GM19035 (cell line): ENCODE data around the gene ZDHHC23.

Experiments used
- ATAC-seq: cut with Tn5 transposase; IDR thresholded peaks from one replicate; pipeline ENCODE4 v1.9.1; 2021; ENCODE audit not compliant: unreplicated experiment

ZDHHC23 gene, protein sequence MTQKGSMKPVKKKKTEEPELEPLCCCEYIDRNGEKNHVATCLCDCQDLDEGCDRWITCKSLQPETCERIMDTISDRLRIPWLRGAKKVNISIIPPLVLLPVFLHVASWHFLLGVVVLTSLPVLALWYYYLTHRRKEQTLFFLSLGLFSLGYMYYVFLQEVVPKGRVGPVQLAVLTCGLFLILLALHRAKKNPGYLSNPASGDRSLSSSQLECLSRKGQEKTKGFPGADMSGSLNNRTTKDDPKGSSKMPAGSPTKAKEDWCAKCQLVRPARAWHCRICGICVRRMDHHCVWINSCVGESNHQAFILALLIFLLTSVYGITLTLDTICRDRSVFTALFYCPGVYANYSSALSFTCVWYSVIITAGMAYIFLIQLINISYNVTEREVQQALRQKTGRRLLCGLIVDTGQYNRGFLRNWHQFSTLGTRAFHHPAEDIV

GRCh38 chr3:113947372-113948014 is at the start of gene ZDHHC23:
Gene ZDHHC23, plus strand, starts transcription at chr3:113948013. Its CDS starts 790 bp downstream, at chr3:113948803.
- peak; percentile 83 for ATAC-seq

GRCh38 chr3:113898892-113899291 is 48.9 kb upstream of the ZDHHC23 start:
- ATAC-seq: no peak

- ATAC-seq: no peak
Observed at GRCh38 chr3:113906568-113907140, 41.2 kb upstream of the ZDHHC23 start.

- no peak for ATAC-seq
Observed at GRCh38 chr3:113908133-113908532, 39.7 kb upstream of the ZDHHC23 start.

- no peak for ATAC-seq
Observed at GRCh38 chr3:113910966-113911365, 36.8 kb upstream of the ZDHHC23 start.

GRCh38 chr3:113912552-113913236 is 35.1 kb upstream of the ZDHHC23 start:
- ATAC-seq: peak; percentile 92

GRCh38 chr3:113914646-113915045 is 33.2 kb upstream of the ZDHHC23 start:
- no peak for ATAC-seq

- no peak for ATAC-seq
Observed at GRCh38 chr3:113927556-113927955, 20.3 kb upstream of the ZDHHC23 start.

DNA sequence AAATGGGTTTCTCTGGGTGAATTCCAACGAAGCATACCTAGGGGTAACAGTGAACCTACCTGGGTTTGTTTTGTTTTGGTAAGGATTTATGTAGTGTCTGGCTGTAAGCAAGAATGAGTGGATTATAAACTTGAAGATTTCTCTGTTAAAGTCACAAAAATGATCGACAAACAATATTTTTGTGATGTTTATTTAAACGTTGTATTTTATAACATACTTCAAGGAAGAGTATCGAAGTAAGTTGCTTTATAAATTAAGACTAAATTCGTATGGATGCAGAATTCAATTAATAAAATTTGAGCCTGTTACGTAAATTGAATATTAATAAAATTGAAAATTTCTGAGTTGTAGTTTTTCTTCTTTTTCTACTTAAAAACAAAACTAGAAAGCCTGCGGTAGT is 982 bp upstream of the ZDHHC23 start:
- no peak for ATAC-seq

- ATAC-seq: peak; percentile 53
Observed at GRCh38 chr3:113948015-113948917, 453 bp downstream of the ZDHHC23 start.

DNA sequence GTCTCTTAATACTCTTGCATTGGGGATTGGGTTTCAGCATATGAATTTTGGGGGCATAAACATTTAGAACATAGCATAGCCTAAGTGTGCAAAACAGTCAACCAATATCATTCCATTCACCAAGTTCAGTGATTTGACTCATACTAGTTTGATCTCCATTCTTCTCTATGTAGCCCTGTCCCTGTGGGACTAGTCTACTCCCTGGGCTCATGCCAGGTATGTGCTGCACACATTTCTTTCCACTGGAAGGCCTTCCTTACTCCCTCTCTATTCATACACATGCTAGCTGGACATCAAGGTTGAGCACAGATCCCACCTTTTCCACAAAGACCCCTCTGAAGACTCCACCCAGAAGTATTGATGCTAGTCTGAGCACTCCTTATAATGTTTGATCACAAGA is 5.1 kb downstream of the ZDHHC23 start:
- no peak for ATAC-seq

DNA sequence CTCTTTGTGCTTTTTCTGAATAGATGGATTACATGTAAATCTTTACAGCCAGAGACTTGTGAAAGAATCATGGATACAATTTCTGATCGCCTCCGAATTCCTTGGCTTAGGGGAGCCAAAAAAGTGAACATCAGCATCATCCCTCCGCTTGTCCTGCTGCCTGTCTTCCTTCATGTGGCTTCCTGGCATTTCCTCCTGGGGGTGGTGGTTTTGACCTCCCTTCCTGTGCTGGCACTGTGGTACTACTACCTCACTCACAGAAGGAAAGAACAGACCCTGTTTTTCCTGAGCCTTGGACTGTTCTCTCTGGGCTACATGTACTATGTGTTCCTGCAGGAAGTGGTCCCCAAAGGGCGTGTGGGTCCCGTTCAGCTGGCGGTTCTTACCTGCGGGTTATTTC is 5.9 kb downstream of the ZDHHC23 start:
- no peak for ATAC-seq

DNA sequence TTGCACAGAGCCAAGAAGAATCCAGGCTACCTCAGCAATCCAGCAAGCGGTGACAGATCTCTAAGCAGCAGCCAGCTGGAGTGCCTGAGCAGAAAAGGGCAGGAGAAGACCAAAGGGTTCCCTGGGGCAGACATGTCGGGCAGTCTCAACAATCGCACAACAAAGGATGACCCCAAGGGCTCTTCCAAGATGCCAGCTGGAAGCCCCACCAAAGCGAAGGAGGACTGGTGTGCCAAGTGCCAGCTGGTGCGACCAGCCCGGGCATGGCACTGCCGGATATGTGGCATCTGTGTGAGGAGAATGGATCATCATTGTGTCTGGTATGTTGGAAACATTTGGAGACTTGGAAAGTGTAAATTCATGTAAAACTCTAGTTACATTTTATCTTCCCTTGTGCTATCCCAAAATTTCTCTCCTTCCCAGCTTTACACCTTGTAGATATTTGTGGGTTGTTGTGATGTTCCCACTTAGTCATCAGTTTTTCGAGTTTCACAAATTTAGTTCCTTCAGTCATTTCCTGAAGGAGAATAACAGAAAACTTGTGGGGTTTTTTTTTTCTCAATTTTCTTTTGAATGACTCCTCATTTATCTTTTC is 6.4 kb downstream of the ZDHHC23 start:
- no peak for ATAC-seq

DNA sequence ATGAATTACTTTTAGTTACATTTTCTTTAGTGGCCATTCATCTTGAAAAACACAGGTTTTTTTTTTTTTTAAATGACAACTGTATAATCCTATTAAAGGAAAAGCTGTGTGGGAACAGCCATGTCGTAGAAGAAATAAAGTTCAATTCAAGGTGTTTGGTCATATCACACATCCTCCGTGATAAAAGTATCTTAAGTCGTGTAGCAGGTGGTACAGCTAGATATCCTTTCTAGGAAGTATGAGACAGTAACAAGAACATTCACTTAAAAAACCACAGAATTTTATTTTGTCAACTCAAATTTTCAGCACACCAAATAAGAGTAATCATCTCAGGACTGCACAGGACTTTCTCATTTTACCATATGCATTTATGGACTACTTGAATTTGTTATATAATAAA is 16.1 kb downstream of the ZDHHC23 start:
- no peak for ATAC-seq

GRCh38 chr3:113966172-113966571 is 18.4 kb downstream of the ZDHHC23 start:
- no peak for ATAC-seq

DNA sequence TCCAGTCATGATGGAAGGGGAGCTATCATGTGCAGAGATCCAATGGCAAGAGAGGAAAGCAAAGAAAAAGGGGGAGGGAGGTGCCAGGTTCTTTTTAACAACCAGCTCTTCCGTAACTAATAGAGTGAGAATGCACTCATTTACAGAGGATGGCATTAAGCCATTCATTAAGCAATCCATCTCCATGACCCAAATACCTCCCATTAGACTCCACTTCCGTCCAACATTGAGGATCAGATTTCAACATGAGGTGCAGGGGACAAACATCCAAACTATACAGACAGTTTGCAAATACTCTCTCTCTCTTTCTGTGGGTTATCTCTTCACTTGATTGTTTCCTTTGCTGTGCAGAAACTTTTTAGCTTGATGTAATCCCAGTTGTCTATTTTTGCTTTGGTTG is 21.2 kb downstream of the ZDHHC23 start:
- no peak for ATAC-seq

DNA sequence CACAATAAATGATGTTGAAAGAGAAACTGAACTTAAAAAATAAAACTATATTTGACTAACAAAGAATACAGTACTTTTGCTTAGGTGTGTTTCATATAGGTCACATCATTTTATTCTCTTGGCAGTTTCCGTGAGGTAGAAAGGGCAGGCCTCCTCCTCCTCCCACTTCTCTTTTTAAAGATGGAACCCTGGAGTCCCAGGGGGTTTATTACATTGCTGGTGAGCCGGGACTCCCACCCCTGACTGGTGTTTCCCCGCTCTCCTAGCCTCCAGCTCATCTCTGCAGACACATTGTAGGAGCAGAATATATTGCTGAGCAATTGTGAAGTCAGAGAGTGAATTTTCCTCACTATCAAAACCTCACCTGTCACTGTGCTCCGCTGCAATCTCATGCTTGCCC is 30.0 kb downstream of the ZDHHC23 start:
- ATAC-seq: no peak

DNA sequence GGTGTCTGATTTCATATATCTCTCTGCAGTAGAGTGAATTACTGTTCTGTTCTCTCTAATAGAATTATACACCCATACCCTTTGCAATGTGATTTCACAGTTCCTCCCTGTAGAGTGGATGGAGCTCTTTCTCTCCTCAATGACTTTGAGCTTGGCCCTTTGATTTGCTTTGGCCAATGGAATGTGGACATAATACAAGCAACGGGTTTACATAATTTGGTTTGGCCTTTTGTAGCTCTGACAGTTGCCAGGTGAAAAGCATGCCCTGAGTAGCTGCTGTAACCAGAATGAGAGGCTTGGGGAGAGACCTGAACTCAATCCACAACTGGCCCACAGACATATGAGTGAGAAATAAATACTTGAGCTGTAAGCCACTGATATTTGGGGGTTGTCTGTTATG is 32.1 kb downstream of the ZDHHC23 start:
- ATAC-seq: no peak

DNA sequence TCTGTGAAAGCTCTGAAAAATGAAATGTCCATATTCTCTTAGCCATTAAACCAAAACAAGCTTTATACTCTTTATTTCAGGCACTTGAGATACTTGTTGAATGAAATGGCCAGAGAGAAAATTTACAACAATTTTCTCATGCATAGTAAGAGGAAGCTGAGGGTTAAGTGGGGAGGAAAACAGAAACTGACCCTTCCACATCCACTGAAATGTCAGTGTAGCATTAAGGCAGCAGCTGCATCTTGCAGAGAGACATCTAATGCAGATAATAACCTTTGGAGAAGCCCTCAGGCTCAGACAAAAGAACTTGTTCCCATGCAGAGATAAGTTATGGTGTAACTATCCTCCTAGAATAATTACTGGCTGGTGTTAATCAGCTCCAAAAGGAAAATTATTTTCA is 34.0 kb downstream of the ZDHHC23 start:
- no peak for ATAC-seq

GRCh38 chr3:113983544-113983943 is 35.7 kb downstream of the ZDHHC23 start:
- no peak for ATAC-seq
